Subcutaneous abdominal adipose tissue (tissue), 5 donors: ENCODE results near the gene LIX1L.

Experiments
- H3K27ac ChIP-seq: one replicate; pipeline ENCODE4 v1.7.0; 2013; ENCODE audit warnings: low read depth, mild to moderate bottlenecking, inconsistent platforms, low read length, moderate library complexity
- H3K27me3 ChIP-seq, 5 donors: one replicate each; pipeline ENCODE4 v1.7.0; 2013; ENCODE audit warnings: low read length in 5 of 5, inconsistent platforms in 1 of 5; ENCODE audit not compliant: control insufficient read depth in 5 of 5, insufficient read depth in 4 of 5
- H3K36me3 ChIP-seq, 5 donors: one replicate each; pipeline ENCODE4 v1.7.0; 2013; ENCODE audit warnings: low read length in 5 of 5; ENCODE audit not compliant: control insufficient read depth in 5 of 5, insufficient read depth in 5 of 5
- H3K4me1 ChIP-seq, 5 donors: one replicate each; pipeline ENCODE4 v1.7.0; 2013; ENCODE audit warnings: low read length in 5 of 5, mild to moderate bottlenecking in 3 of 5, moderate library complexity in 1 of 5; ENCODE audit not compliant: control insufficient read depth in 5 of 5, insufficient read depth in 5 of 5
- H3K4me3 ChIP-seq, 5 donors: one replicate each; pipeline ENCODE4 v1.7.0; 2013; ENCODE audit warnings: low read length in 5 of 5, low read depth in 1 of 5
- H3K9ac ChIP-seq, 5 donors: one replicate each; pipeline ENCODE4 v1.7.0; 2013; ENCODE audit warnings: low read length in 5 of 5, mild to moderate bottlenecking in 4 of 5, moderate library complexity in 3 of 5
- H3K9me3 ChIP-seq, 5 donors: one replicate each; pipeline ENCODE4 v1.7.0; 2013; ENCODE audit warnings: low read length in 5 of 5; ENCODE audit not compliant: control insufficient read depth in 5 of 5
- donor health status: healthy.
- donor health status: healthy.
- donor health status: healthy.
- donor health status: healthy.
- donor health status: healthy.

LIX1L gene

GRCh38 chr1:145901312-145902021, 56.4 kb downstream of the LIX1L start:
- Histone ChIP-seq H3K4me3 (no peak overlapping the region), H3K27me3 (no peaks in the 10 kb centered on the region), H3K9ac (no peak overlapping the region), H3K9me3 (no peaks in the 10 kb centered on the region), H3K4me1 (no peaks in the 10 kb centered on the region), H3K36me3 (no peaks in the 10 kb centered on the region), H3K27ac (no peak overlapping the region)

DNA sequence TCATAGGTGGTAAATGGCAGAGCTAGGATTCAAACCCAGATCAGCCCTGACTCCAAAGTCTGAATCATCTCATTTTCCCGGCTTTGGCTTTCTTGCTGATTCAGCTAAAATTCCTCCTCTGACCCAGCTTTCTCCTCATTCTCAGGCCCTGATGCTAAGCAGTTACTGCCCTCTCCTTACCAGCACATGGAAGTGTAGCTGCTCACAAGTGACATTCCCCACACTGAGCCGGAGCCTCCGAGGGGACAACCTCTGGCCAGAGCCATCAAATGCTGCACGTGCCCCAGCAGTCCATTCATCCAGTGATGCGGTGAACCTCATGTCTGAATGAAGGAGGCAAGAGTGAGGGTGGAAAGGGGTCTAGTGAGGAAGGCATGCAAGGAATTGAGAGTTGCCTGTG, 59.1 kb downstream of the LIX1L start:
- Histone ChIP-seq H3K9ac (no peak overlapping the region), H3K4me1 (no peaks in the 10 kb centered on the region), H3K9me3 (no peaks in the 10 kb centered on the region), H3K27me3 (no peaks in the 10 kb centered on the region), H3K27ac (no peak overlapping the region), H3K4me3 (no peak overlapping the region), H3K36me3 (no peaks in the 10 kb centered on the region)

GRCh38 chr1:145897969-145898368, 59.8 kb downstream of the LIX1L start:
- Histone ChIP-seq H3K27ac (no peak overlapping the region), H3K4me3 (no peak overlapping the region), H3K9ac (no peak overlapping the region), H3K4me1 (peaks cover 0 to 1% (median 0%) of the 10 kb centered on the region in 5 donors), H3K9me3 (no peaks in the 10 kb centered on the region), H3K36me3 (no peaks in the 10 kb centered on the region), H3K27me3 (no peaks in the 10 kb centered on the region)

- no peaks in the 10 kb centered on the region for H3K27me3 ChIP-seq
- peaks cover 0 to 23% (median 17%) of the 10 kb centered on the region in 5 donors for H3K4me1 ChIP-seq
- no peaks in the 10 kb centered on the region for H3K36me3 ChIP-seq
Observed at GRCh38 chr1:145895471-145895870, 62.3 kb downstream of the LIX1L start.

DNA sequence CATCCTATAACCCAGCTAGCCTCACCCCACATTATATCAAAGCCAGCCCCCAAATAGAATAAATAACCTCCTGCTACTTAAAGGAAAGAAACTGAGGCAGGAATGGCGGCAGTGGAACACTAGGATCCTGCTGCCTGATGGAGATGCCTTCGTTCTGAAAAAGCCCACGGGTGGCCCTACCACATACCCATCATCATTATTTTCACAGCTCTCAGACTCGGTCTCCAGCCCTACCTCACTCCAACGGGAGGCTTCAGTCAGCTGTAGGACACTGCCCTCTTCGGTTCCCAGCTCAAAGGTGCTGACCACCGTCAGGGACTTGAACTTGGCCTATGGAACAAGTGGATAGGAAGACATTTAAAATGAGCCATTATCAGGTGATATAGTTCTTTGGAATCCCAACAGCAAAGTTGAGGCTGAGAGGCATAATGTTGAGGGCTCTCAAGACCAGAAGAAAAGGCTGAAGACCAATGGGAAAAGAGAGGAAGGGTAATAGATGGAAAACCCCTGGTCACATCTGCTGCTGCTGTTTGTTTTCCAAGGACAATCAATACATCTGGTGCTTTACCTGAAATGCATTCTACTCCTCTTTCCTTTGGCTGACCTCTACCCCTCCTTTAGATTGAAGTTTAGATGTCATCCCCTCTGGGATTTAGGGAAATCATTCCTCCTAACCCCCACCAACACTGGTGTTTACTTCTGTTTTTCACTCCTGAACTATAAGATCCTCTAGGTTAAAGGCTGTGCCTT, 64.3 kb downstream of the LIX1L start:
- Histone ChIP-seq H3K36me3 (no peaks in the 10 kb centered on the region), H3K9me3 (no peaks in the 10 kb centered on the region), H3K27me3 (no peaks in the 10 kb centered on the region), H3K4me3 (no peak overlapping the region), H3K4me1 (peaks cover 0 to 26% (median 23%) of the 10 kb centered on the region in 5 donors), H3K9ac (no peak overlapping the region), H3K27ac (no peak overlapping the region)

More at GRCh38 chr1:145895471-145895870, 62.3 kb downstream of the LIX1L start:
- no peaks in the 10 kb centered on the region for H3K9me3 ChIP-seq
- peak overlapping the region in 1 of 5 donors; percentile 33 for H3K9ac ChIP-seq
- no peak overlapping the region for H3K27ac ChIP-seq
- H3K4me3 ChIP-seq, result no peak overlapping the region

DNA sequence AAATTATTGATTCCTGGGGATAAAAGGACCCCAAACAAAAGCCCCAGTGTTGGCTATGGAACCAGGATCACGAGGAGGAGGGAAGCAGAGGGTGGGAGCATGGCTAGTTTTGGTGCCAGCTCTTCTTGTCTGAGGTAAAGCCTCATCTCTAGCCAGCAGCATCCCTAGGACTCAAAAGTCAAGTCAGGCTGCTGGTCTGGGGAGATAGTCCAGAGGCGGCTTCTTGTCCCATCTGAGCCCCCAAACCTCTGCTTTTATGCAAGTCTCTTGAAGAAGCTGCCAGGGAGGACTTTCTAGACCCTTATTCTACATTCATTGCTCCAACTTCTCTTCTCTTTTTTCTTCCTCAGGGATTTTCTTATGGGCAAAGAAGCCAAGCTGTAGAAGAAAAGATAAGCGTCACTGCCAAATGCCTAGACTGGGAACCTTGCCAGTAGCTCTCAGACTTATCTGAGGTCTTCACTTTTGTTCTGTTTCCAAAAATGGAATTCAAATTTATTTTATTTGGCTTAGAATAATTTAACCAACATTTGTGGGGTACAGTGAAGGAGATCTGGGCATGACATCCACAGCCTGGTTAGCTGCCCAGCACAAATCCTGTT, 65.2 kb downstream of the LIX1L start:
- Histone ChIP-seq H3K36me3 (no peaks in the 10 kb centered on the region), H3K4me3 (peak overlapping the region in 3 of 5 donors; percentile 28 to 50 (median 34)), H3K27me3 (no peaks in the 10 kb centered on the region), H3K9me3 (no peaks in the 10 kb centered on the region), H3K27ac (peak overlapping the region; percentile 54), H3K9ac (peak overlapping the region in 3 of 5 donors; percentile 19 to 56 (median 55)), H3K4me1 (peaks cover 0 to 26% (median 23%) of the 10 kb centered on the region in 5 donors)

DNA sequence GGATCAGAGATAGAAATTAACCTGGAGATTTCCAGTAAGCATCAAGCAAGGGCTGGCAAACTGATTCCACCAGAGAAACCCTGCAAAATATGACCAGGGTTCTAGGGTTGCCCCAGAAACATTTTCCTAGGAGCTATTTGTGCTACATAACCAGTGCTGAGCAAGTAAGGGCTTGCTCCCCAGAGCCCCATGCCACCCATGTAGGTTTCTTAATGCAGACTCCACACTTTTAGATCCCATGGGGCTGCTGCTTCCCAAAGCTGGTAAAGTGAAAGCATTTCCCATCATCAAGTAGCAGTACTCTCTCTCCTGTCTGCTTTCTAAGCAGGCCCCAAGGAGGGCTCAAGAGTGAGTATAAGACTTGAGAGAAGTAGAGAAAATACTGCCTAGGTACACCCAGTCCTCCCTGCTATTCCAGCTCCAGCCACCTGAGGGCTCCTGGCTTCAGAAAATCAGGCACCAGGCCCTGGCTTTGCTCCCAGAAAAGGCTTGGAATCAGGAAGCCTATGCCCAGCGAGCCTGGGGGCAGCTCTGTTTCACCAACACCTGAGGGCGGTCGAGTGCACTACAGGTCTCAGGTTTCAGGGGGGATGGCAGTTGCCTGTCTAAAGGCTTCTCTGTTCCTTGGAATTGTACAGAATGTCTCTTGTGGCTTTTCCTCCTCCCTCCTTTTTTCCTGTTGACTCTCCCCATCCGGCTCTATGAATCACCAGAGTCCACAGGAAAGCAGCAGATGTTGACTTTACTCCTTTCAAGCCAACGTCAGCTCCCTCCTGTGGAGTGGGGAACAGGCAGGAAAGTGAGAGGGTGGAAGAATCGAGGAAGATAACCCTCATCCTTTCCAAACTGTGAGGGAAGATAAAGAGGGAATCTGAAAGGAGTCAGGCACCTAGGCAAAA, 66.0 kb downstream of the LIX1L start:
- Histone ChIP-seq H3K4me3 (peak overlapping the region; percentile 28 to 65 (median 34)), H3K27ac (peak overlapping the region; percentile 54)

DNA sequence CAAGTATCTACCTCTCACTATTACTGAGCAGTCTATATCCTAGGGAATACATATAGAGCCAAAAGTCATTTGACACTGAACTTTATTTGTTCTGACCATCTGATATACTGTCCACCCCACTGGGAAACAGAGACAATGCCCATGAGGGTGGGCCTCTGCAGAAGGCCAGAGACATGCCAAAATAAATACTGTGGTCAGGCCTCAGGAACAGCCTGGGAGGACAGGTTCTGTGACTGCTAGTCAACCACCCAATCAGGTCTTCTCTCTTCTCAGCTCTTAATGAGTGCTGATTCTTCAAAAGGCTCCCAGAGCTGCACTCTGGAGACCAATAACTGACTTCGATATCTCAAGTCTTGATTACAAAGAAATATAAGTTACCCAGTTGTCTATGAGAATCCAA, 66.7 kb downstream of the LIX1L start:
- no peak overlapping the region for H3K4me3 ChIP-seq
- H3K9me3 ChIP-seq, result no peaks in the 10 kb centered on the region
- H3K9ac ChIP-seq, result peak overlapping the region in 2 of 5 donors; percentile 5 to 9
- peaks cover 0 to 29% (median 24%) of the 10 kb centered on the region in 5 donors for H3K4me1 ChIP-seq
- H3K36me3 ChIP-seq, result no peaks in the 10 kb centered on the region
- H3K27ac ChIP-seq, result peak overlapping the region; percentile 54
- no peaks in the 10 kb centered on the region for H3K27me3 ChIP-seq

More for the DNA sequence above, 66.0 kb downstream of the LIX1L start:
- no peaks in the 10 kb centered on the region for H3K36me3 ChIP-seq
- no peaks in the 10 kb centered on the region for H3K9me3 ChIP-seq
- peaks cover 0 to 26% (median 24%) of the 10 kb centered on the region in 5 donors for H3K4me1 ChIP-seq
- H3K27me3 ChIP-seq, result no peaks in the 10 kb centered on the region
- H3K9ac ChIP-seq, result peak overlapping the region in 4 of 5 donors; percentile 5 to 56 (median 37)

- Histone ChIP-seq H3K36me3 (no peaks in the 10 kb centered on the region), H3K9me3 (no peaks in the 10 kb centered on the region), H3K27me3 (no peaks in the 10 kb centered on the region), H3K4me1 (peaks cover 0 to 38% (median 31%) of the 10 kb centered on the region in 5 donors), H3K27ac (no peak overlapping the region), H3K9ac (no peak overlapping the region), H3K4me3 (no peak overlapping the region)
Observed at GRCh38 chr1:145889722-145890121, 68.1 kb downstream of the LIX1L start.
